NCI-H2227 (cell line): ENCODE data around the gene CCDC63.

Source experiments
- DNase-seq: peaks from one replicate; lab custom pipeline; 2025; ENCODE audit not compliant: unreplicated experiment; lab: John Stamatoyannopoulos, UW

The CCDC63 gene

DNA sequence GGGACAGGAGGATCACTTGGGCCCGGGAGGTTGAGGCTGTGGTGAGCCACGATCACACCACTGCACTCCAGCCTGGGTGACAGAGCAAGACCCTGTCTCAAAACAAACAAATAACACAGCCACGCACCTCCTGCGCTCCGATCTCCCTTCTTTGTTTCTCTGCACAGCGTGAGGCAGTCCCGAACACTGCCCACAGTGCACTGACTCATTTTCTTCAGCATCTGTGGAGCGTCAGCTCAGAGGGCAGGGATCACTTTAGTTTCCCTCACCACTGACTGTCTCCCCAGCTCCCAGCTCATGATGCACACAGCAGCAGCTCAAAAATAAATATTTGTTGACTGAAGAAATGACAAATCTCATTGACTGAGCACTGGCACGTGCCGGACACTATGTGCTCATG is 74.5 kb downstream of the CCDC63 start:
- no peak for DNase-seq

DNA sequence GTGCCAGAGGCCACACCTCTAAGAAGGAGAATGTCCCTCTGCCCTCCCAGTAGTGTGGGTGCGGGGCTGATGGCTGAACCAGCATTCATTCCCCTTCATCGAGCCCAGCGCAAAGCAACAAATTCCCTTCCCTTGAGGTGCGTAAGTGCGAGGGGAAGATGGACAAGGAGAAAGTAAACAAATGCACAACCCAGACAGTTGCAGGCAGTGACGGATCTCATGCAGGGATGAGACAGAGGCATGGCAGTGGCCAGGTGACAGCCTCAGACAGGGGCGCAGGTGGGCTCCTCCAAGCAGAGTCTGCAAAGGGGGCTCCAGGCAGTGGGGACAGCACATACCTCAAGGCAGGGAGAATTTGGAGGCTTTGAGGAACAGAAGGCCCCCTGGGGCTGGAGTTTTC is 75.9 kb downstream of the CCDC63 start:
- DNase-seq, result no peak

DNA sequence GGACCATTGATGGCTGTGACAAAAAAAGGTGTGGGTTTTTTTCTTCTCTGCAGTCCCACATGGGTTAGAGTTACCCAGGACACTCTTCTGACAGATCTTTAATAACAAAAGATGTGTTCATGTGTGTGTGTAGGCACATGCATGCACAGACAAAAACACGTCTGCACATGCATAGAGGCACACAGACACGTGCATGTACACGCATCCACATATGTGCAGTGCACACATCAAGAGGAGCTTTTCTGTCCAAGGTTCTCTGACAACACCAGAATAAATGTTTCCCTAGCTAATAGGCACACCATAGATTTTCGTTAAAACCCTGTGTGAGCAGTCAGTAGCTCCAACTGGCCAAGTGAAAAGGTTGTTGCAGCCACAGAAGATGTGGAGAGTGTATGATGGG is 76.4 kb downstream of the CCDC63 start:
- no peak for DNase-seq

DNA sequence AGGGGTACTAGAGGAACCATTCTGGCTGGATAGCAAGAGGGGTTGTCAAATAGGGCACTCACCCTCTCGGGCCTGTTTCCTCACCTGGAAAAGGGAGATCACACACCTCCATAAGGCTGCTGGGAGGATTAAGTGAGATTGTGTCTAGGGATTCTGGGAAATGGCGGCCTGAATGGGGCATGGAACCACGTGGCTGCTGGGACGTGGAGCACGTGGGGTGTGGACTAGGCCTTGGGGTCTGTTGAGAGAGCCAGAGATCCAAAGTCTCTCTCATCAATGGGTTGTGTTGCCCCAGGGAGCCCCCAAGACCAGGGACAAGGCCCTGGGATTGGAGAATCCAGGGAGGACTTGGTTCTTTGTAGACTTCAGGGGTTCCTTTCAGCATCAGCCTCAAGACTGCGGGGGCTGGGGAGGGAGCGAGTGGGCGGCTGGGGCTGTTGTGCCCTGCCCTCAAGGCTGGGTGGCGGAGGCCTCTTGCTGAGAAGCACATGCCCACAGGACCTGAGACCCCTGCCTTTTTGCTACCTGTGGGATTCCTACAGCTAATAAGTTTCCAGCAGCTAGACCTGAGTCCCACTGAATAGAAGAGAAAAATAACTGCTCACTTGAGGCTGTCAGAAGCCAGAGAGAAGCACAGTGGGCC is 77.0 kb downstream of the CCDC63 start:
- DNase-seq, result no peak

DNA sequence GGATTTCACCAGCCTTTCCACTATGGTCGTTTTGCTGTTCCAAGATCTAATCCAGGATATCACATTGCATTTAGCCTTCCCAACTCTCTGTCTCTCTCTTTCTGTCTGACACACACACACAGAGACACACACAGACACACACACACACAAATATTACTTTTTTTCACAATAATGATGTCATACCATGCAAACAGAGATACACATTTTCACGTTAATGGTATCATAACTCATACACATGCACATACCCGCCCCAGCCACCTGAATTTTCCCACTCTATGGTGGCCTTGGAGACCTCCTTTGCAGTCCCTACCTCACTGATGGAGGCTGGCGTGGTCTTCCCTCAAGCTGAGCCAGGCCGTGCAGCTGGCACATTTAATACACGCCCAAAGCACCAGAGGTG is 80.8 kb downstream of the CCDC63 start:
- DNase-seq, result no peak

DNA sequence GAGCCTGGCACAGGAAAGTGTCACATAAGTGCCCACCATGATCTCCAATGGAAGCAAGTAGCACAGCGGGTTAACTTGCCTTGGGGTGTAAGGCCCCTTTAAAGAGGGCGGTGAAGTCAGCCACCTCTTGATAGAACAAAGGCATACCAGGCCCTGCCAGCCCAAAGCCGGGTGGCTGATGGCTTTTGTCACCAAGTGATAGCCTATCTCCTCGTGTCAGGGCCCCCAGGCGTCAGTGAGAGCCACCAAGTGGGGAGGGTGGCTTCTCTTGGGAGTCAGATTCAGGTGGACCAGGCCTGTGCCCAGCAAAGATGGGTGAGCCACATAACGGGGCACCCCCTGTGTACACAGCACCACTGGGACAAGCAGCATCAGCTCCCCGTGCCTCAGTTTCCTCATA is 81.9 kb downstream of the CCDC63 start:
- DNase-seq, result no peak

DNA sequence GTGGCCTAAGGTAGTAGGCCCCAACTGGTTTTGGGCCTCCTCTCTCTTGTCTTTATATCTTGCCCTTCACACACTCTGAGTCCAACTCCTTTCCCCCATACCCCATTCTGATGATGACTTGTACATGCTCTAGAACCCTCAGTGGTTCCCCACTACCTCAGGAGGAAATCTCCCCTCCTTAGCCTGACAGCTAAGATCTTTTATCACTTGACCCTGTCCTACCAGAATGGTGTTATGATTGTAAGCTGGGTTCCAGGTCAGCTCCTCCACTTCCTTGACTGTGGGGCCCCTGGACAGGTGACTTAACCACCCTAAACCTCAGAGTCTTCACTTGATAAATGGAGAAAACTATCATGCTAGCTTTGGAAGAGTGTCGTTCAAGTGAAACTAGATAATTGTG is 83.0 kb downstream of the CCDC63 start:
- no peak for DNase-seq

DNA sequence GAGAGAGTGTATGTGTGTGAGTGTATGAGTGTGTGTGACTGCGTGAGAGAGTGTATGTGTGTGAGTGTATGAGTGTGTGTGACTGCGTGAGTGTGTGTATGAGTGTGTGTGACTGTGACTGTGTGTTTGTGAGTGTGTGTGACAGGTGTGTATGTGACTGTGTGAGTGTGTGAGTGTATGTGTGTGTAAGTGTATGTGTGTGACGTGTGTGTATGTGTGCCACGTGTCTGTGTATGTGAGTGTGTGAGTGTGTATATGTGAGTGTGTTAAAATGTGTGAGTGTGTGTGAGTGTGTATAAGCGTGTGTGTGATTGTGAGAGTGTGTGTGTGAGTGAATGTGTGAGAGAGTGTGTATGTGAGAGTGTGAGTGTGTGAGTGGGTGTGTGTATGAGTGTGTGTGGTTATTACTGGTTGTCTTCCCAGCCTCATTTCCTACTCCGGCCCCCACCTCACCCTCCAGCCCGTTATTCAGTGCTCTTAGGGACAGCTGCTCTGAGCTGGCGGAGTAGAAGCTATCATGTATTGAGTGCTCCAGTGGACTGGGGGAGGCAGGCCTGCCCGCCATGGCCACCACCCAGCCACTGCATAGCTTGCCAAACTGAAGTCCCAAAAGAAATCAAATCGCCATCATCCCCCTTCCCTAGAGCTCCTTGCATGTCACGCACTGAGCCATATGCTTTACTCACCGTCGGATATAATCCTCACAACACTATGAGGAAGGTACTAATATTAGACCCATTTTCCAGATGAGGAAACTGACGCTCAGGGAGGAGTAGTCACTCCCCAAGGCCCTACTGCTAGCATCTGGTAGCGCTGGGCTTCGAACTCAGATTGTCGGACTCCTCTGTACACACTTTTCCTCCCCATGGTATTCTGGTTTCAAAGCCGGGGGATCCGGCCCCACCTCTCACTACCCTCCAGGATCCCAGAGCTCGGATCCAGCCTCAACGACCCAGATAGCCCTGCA is 83.8 kb downstream of the CCDC63 start:
- no peak for DNase-seq

DNA sequence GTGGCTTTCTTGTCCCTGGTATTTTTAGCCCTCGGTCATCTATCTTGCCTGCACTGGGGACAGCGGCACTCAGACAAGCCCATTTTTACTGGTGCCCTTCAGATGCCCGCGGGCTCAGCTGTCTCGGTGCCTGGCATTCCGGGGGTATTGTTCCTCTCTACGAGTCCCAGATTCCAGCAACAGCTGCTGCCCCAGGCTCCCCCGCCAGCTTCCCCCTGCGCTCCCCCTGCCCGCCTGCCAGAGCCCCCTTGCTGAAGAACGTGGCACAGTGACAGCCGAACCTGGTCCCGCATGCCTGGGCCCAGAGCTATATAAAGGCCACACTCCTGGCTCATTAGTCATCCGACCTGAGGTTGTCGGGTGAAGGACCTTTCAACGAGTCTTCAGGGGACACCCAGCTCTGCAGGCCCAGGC is 84.5 kb downstream of the CCDC63 start:
- no peak for DNase-seq

DNA sequence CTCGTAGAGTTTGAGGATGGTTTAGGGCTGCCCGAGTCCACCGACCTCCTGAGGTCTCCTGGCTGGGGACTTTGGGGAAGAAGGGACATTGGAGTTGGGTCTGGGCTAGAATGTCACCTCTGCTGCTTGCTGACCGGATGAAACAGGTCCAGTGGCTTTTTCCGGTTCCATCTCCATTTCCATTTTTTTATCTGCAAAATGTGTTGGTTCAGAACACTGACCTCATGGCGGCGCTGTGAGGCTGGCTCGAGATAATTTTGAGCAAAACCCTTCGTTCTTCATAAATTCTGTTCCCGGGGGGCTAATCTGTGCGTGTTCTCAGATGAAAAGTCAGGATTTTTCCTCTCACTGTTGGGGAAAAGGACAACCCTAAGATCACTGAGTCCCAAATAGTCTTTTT is 85.3 kb downstream of the CCDC63 start:
- no peak for DNase-seq

DNA sequence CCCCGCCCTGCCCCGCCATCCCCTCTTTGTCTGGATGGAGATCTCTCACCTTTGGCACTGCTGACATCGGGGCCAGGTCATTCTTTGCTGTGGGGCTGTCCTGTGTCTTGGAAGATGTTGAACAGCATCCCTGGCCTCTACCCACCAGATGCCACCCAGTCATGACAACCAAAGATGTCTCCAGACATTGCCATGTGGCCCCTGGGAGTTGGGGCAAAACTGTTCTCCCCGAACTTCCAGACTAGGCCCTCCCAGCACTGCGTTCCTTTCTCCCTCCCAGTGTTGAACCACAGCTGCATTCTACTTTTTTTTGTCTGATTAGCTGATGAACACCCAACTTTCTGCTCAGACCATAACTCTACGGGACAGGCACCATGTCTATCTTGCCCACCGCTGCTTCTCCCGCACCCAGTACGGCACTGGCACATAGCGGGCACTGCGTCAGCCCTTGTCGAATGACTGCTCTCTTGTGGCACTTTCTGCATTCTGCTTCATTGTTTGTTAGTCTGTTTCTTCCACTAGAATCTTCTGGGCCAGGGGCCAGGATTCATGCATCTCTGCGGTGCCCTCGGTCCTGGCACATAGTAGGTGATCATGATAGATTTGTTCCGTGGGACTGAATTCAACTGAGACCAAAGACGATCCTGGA is 86.7 kb downstream of the CCDC63 start:
- DNase-seq, result no peak

DNA sequence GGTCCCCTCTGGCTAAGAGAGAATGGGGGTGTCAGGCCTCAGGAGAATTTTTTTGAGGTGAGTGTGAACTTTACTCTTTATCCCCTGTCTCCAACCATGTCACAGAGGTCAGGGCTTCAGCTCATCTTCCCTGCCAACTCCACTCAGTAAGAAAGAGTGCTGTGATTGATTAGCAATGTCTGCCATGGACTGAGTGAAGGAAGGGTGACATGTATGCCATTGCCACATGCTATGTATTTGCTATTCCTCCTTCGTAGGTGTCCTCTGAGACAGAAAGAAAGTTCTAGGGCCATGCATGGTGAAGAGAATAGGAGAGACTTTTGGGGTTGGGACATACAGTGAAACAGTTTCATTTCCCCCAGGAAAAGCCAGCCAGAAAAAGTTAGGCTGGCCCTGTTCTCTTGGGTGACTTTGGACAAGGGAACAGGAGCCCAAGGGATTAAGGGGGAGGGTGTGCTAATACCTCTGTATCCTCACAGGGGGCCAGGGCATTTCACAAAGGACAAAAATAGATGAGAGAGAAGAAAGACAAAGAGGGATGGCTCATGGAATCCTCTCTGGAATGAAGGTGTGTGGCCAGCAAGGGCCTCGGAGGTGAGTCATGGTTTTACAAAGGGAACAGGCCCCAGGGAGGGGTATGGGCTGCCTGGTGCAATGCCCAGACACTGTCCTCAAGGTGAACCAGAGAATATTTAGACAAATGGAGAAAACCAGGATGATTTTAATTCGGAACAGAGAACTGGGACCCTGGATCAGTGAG is 87.5 kb downstream of the CCDC63 start:
- DNase-seq, result no peak

DNA sequence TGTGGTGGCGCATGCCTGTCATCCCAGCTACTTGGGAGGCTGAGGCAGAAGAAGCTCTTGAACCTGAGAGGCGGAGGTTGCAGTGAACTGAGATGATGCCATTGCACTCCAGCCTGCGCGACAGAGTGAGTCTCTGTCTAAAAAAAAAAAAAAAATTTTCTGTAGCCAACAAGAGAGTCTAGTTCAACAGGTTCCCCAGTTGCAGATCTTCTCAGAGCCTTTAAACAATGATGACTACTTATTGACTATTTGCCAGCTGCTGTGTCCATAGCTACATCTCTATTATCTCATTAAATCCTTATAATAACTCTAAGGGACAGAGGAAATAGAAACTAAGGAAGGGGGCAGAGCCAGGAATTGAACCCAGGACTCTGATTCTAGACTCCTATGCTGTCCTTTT is 88.8 kb downstream of the CCDC63 start:
- no peak for DNase-seq

DNA sequence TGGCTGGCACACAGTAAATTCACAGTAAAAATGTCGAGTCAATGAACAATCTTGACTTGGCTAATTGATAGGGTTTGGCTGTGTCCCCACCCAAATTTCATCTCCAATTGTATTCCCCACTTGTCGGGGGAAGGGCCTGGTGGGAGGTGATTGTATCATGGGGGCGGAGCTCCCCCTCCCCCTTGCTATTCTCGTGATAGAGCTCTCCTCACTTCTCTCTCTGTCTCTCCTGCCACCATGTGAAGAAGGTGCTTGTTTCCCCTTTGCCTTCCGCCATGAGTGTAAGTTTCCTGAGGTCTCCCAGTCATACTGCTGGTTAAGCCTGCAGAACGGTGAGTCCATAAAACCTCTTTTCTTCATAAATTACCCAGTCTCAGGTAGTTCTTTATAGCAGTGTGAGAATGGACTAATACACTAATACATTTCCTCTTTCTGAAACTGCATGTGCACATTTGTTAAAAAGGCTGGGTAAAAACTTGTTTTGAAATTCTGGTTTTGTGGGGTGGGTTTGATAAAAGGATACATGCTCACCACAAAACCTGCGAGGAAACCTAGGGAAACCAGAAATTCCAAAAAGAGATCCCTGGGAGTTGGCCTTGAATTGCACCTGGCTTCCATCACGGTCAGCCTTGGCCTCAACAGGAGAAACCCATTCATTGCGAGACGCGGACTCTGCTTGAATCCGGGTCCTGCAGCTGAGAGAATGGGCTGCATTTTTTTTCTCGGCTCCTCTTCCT is 89.7 kb downstream of the CCDC63 start:
- DNase-seq, result no peak

DNA sequence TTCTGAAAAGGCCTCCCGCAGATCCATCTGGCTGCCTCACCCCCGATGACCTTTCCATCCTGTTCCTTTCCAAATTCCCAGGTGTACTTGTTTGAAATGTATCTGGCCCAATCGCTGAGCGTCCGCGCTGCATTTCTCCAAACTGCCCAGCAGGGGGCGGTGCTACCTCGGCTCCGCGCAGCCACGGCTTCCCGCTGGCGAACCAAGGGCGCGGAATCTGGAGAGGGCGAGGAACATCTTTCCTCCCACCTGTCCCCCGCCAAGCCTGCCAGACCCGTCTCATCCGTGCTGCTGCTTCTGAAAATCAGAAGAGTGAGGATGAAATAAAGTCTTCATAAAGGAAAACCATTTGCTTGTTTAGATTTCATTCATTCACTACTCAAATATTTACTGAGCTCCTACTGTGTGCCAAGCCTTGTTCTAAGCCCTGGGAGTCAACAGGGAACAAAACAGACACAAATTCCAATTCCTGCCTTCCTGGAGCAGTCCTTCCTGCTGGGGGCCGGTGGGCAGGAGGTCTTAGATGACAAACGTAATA is 90.4 kb downstream of the CCDC63 start:
- DNase-seq, result peak; percentile 72

DNA sequence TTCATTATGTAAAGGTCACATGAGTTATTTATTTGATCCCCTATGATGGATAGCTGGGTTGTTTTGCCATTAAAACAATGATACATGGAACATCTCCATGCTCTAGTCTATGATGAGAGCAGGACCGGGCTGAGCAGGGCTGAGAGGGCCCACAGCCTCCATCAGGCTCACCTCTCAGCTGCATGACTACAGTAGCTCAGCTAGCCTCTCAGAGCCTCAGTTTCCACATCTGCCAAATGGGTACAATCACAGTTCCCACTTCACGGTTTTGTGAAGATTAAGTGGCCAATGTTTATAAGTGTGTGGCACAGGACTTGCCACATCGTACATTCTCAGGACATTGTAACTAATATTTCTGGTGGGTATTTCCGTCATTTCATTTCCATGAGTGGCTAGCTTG is 93.5 kb downstream of the CCDC63 start:
- no peak for DNase-seq

DNA sequence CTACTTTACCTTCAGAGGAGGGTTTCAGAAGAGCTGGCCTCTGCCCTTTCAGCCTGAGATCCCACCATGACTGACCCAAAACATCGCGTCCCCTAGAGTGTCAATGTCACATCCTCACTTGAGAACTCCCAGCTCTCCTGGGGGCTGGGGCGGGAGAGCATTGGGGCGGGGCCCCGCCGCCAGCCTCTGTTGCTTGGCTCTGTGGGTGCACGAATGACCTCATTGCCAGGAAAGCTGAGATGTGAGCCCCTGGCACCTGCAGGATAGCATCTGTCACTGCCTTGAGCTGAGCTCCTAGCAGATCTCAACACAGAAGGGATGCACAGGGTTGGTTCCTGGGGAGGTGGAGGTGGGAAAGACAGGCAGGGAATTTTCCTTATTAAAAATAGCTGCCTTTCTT is 94.1 kb downstream of the CCDC63 start:
- DNase-seq, result no peak

DNA sequence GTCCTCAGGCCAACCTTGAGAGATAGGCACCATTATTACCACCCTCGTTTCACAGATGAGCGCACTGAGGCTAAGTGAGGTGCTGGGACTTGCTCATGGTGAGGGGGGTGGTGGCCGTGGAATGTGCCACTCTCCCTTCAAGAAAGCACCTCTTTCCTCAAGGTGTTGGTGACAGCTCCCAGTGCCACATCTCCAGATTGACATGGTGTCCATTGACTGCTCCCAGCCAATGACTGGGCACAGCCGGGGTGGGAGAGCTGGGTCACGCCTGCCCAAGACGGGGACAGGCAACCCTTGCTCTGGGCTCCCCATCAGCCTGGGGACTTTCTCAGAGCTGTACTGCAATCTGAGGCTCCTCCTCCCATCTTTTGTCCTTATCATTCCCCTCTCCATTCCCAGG is 94.6 kb downstream of the CCDC63 start:
- no peak for DNase-seq

DNA sequence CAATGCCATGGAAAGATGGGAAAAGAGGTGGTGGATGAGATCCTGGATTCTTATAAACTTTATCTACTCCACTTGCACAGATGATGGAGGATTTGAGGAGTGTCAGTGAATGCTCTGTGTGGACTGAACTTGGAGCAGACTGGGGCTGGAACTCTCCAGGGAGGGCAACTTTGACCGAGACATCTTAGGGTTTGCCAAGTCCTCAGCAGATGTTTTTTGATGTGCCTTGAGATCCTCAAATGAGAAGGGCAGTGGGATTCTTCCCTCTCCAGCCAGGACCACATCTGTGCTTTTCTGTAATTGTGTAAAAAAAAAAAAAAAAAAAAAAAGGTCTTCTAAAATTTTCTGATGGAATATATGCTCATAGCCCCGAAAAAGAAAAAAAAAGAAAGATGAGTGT is 96.6 kb downstream of the CCDC63 start:
- no peak for DNase-seq

DNA sequence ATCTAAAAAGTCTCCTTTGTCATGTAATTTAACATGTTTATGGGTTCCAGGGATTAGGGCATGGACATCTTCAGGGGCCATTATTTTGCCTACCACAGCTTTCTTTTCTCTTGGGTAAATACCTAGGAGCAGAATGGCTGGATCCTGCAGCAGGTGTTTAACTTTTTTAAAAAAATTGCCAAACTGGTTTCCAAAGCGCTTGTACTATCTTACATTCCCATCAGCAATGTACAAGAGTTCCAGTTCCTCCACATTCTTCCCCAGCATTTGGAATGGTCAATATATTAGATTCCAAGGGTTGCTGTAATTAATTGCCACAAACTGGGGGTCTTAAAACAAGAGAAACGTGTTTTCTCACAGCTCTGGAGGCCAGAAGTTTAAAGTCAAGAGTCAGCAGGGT is 101.3 kb downstream of the CCDC63 start:
- DNase-seq, result no peak
